SK-N-SH (cell line): Measurements from ENCODE around the gene ZFYVE21. TPM values are rescaled to one million over a fixed set of nuclear protein-coding genes. Genes with fewer than 3 reads are reported as not detected.

ENCODE experiments used
- CTCF ChIA-PET: fragments of 300-600, 350-600 bp; formaldehyde crosslinking; extraction: SDS; loops from one replicate; lab custom pipeline; 2021; lab: Yijun Ruan, JAX
- POLR2A ChIA-PET: fragments of 350-600 bp; sonication (Branson Sonifier 250); formaldehyde crosslinking; extraction: SDS; loops from one replicate; lab custom pipeline; 2020; ENCODE audit warnings: antibody characterized with exemption, inconsistent platforms; lab: Yijun Ruan, JAX
- DNase-seq: peaks from one replicate; pipeline ENCODE4 v3.0.0; 2012
- H2AFZ ChIP-seq: fragments of 200-600 bp; sonication (generic); 2 replicates; pipeline ENCODE4 v1.8.1; 2016; ENCODE audit warnings: antibody characterized with exemption, mild to moderate bottlenecking, low read depth
- H3F3A ChIP-seq: fragments of 200-600 bp; sonication (generic); replicated peaks from 2 replicates; pipeline ENCODE3; 2016; ENCODE audit warnings: antibody characterized with exemption, mild to moderate bottlenecking; ENCODE audit not compliant: insufficient read depth
- H3K27ac ChIP-seq, 2 experiments: fragments of 200-500 bp in 1 of 2; fragments of 200-600 bp in 1 of 2; sonication (Bioruptor generic) in 1 of 2; sonication (generic), shearing (Covaris generic) in 1 of 2; 2 replicates each; pipeline versions ENCODE4 v1.5.1 to v1.6.1; 2014 to 2016; ENCODE audit warnings: low read depth in 2 of 2, inconsistent platforms in 1 of 2, low read length in 1 of 2, mild to moderate bottlenecking in 1 of 2, mixed read lengths in 1 of 2
- H3K27me3 ChIP-seq: fragments of 200-600 bp; sonication (generic), shearing (Covaris generic); 2 replicates; pipeline ENCODE4 v1.6.1; 2016; ENCODE audit warnings: mixed run types; ENCODE audit not compliant: insufficient read depth
- H3K36me3 ChIP-seq, 2 experiments: fragments of 200-500 bp in 1 of 2; fragments of 200-600 bp in 1 of 2; sonication (Bioruptor generic) in 1 of 2; sonication (generic) in 1 of 2; replicated peaks in 1 of 2; 2 replicates each; pipeline versions ENCODE3 to v1.5.1; 2014 to 2016; ENCODE audit warnings: low read length in 1 of 2, mild to moderate bottlenecking in 1 of 2; ENCODE audit not compliant: insufficient read depth in 2 of 2, control insufficient read depth in 1 of 2
- H3K4me1 ChIP-seq, 2 experiments: fragments of 200-500 bp in 1 of 2; fragments of 200-600 bp in 1 of 2; sonication (Bioruptor generic) in 1 of 2; sonication (generic), shearing (Covaris generic) in 1 of 2; 2 replicates each; pipeline versions ENCODE4 v1.5.1 to v1.6.1; 2014 to 2016; ENCODE audit warnings: low read depth in 1 of 2, low read length in 1 of 2, mixed run types in 1 of 2; ENCODE audit not compliant: insufficient read depth in 2 of 2, control insufficient read depth in 1 of 2
- H3K4me2 ChIP-seq: fragments of 200-600 bp; sonication (generic), shearing (Covaris generic); 2 replicates; pipeline ENCODE4 v1.6.1; 2017; ENCODE audit warnings: mixed run types
- H3K4me3 ChIP-seq, 2 experiments: fragments of 200-500 bp in 1 of 2; fragments of 200-600 bp in 1 of 2; sonication (Bioruptor generic) in 1 of 2; sonication (generic), shearing (Covaris generic) in 1 of 2; 2 replicates each; pipeline versions ENCODE4 v1.5.1 to v1.8.1; 2014 to 2016; ENCODE audit warnings: low read depth in 2 of 2, inconsistent platforms in 1 of 2, low read length in 1 of 2, mild to moderate bottlenecking in 1 of 2, mixed read lengths in 1 of 2, moderate library complexity in 1 of 2
- H3K79me2 ChIP-seq: fragments of 200-600 bp; sonication (generic); 2 replicates; pipeline ENCODE4 v1.8.1; 2017; ENCODE audit warnings: mild to moderate bottlenecking; ENCODE audit not compliant: insufficient read depth
- H3K9ac ChIP-seq: fragments of 200-600 bp; sonication (generic); 2 replicates; pipeline ENCODE4 v1.6.1; 2017; ENCODE audit warnings: mixed run types
- H3K9me2 ChIP-seq: fragments of 200-600 bp; sonication (generic); 2 replicates; pipeline ENCODE4 v1.6.1; 2017; ENCODE audit warnings: mixed run types
- H3K9me3 ChIP-seq: fragments of 200-600 bp; sonication (generic); 2 replicates; pipeline ENCODE4 v1.6.1; 2017; ENCODE audit warnings: mixed run types, mild to moderate bottlenecking, moderate library complexity
- H4K20me1 ChIP-seq: fragments of 200-600 bp; sonication (generic); 2 replicates; pipeline ENCODE4 v1.6.1; 2017; ENCODE audit warnings: mild to moderate bottlenecking, mixed run types; ENCODE audit not compliant: insufficient read depth
- FOXJ3 ChIP-seq: sonication (generic); formaldehyde crosslinking; IDR thresholded peaks from 2 replicates; pipeline ENCODE4 v1.5.1; 2020; ENCODE audit warnings: mild to moderate bottlenecking, missing genetic modification reagents
- FOXM1 ChIP-seq: IDR thresholded peaks from 2 replicates; pipeline ENCODE4 v1.4.0; 2012; ENCODE audit warnings: low read depth, mild to moderate bottlenecking
- IRF3 ChIP-seq: fragments of 150-350 bp; IDR thresholded peaks from 2 replicates; pipeline ENCODE4 v1.6.1; 2016; ENCODE audit warnings: mild to moderate bottlenecking, low read depth, low read length
- MEF2A ChIP-seq: IDR thresholded peaks from 2 replicates; pipeline ENCODE4 v1.4.0; 2012; ENCODE audit warnings: low read depth, borderline replicate concordance
- PBX3 ChIP-seq: IDR thresholded peaks from 2 replicates; pipeline ENCODE4; 2012
- POLR2AphosphoS5 ChIP-seq: IDR thresholded peaks from 2 replicates; pipeline ENCODE4 v1.6.1; 2012; ENCODE audit warnings: low read depth, low read length
- SMC3 ChIP-seq: IDR thresholded peaks from 2 replicates; pipeline ENCODE4 v1.6.1; 2012; ENCODE audit warnings: low read depth, low read length, improper control_type of control experiment
- TAF1 ChIP-seq: IDR thresholded peaks from 2 replicates; pipeline ENCODE4 v1.6.1; 2012; ENCODE audit warnings: low read depth, mild to moderate bottlenecking, low read length, moderate library complexity, borderline replicate concordance
- YY1 ChIP-seq: IDR thresholded peaks from 2 replicates; pipeline ENCODE4 v1.4.0; 2012; ENCODE audit warnings: low read depth, mild to moderate bottlenecking
- WGBS: methylation state at CpG from one replicate; pipeline ENCODE4 v1.1.6; 2017; ENCODE audit warnings: low lambda C conversion rate; 5-methylcytosine and 5-hydroxymethylcytosine counted together
- polyA plus RNA-seq, 3 experiments: library from polyadenylated mRNA; depleted of rRNA; stranded (reverse); fragments of >200 nt; gene quantifications; 2 replicates each; pipeline ENCODE4 v1.2.3, GENCODE V29; 2012

Gene ZFYVE21
- polyA plus RNA-seq, 1 of the 3 experiments (the other 2 are of a cell fraction), result 82.1 TPM

- H3K79me2 ChIP-seq, result peaks cover 94% of the 10 kb centered on the region
- no peak overlapping the region for H3K27ac ChIP-seq
- ChIA-PET CTCF (no interaction called here), POLR2A (interaction anchor here (0.7 kb wide), 1 partner anchor 12 kb away, joined by 3 read pairs; no protein-coding TSS in a partner anchor)
- H4K20me1 ChIP-seq, result peaks cover 59% of the 10 kb centered on the region
- H3K9me3 ChIP-seq, result no peaks in the 10 kb centered on the region
- no peak overlapping the region for H3K4me2 ChIP-seq
- no peak overlapping the region for H3K9ac ChIP-seq
- peaks cover 33 to 73% of the 10 kb centered on the region in 2 experiments for H3K36me3 ChIP-seq
- no peak for DNase-seq
- H3K27me3 ChIP-seq, result no peaks in the 10 kb centered on the region
- TF ChIP-seq MEF2A (no peak), YY1 (no peak), POLR2AphosphoS5 (no peak), SMC3 (no peak), PBX3 (no peak)
- H2AFZ ChIP-seq, result no peak overlapping the region
- WGBS, result 96% methylated on average over 3 of the region's 3 CpGs
- 0 out of 4 replicates have a peak, but pooled peaks cover 0 to 9% of the 10 kb centered on the region in 2 experiments for H3K4me1 ChIP-seq
- no peak overlapping the region for H3K4me3 ChIP-seq
- peaks cover 20% of the 10 kb centered on the region for H3F3A ChIP-seq
- no peaks in the 10 kb centered on the region for H3K9me2 ChIP-seq
Observed at GRCh38 chr14:103668117-103668516, 47.5 kb upstream of the ZFYVE21 start.

DNA sequence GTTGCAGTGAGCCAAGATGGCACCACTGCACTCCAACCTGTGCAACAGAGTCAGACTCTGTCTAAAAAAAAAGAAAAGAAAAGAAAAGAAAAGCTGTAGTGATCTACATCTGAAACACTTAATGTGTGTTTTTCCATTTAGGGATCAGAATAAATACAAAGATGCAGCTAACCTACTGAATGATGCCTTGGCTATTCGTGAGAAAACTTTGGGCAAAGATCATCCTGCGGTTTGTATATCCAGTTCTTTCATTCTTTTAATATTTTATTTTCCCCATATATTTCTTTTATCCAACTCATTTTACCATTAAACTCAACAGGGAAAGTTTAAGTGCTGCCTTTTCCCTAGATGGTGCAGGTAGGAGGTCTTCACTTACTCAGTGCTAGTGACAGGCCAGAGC lies 46.2 kb upstream of the ZFYVE21 start:
- H2AFZ ChIP-seq, result no peak overlapping the region
- peaks cover 41 to 82% of the 10 kb centered on the region in 2 experiments for H3K36me3 ChIP-seq
- H3K27me3 ChIP-seq, result no peaks in the 10 kb centered on the region
- no peak overlapping the region for H3K4me3 ChIP-seq
- H3K27ac ChIP-seq, result no peak overlapping the region
- ChIA-PET CTCF (interaction anchor here (1.1 to 1.4 kb wide), 2 partner anchors 10 to 151 kb away, joined by 3 to 5 read pairs; no protein-coding TSS in a partner anchor), POLR2A (no interaction called here)
- H3K9me2 ChIP-seq, result no peaks in the 10 kb centered on the region
- H3K4me2 ChIP-seq, result no peak overlapping the region
- no peaks in the 10 kb centered on the region for H3K4me1 ChIP-seq
- H3F3A ChIP-seq, result peaks cover 11% of the 10 kb centered on the region
- H3K9ac ChIP-seq, result no peak overlapping the region
- no peaks in the 10 kb centered on the region for H3K9me3 ChIP-seq
- no peak for DNase-seq
- H3K79me2 ChIP-seq, result peaks cover 88% of the 10 kb centered on the region
- WGBS, result 96% methylated on average over 2 of the region's 2 CpGs
- peaks cover 46% of the 10 kb centered on the region for H4K20me1 ChIP-seq
- TF ChIP-seq FOXM1 (no peak), FOXJ3 (CRISPR knock-in tag) (no peak), TAF1 (no peak)
- TF ChIP-seq, all 33 proteins: peak for 0

GRCh38 chr14:103671911-103672310 lies 43.7 kb upstream of the ZFYVE21 start:
- Histone ChIP-seq H3K36me3 (peaks cover 62 to 88% of the 10 kb centered on the region in 2 experiments), H4K20me1 (peaks cover 23% of the 10 kb centered on the region), H3K4me2 (no peak overlapping the region), H3K4me3 (no peak overlapping the region), H3K4me1 (no peaks in the 10 kb centered on the region), H3K27ac (no peak overlapping the region), H3F3A (peaks cover 4% of the 10 kb centered on the region), H3K27me3 (no peaks in the 10 kb centered on the region), H3K9ac (no peak overlapping the region), H3K9me3 (no peaks in the 10 kb centered on the region), H3K9me2 (no peaks in the 10 kb centered on the region), H3K79me2 (peaks cover 70% of the 10 kb centered on the region), H2AFZ (no peak overlapping the region)
- WGBS, result 81% methylated on average over 4 of the region's 4 CpGs
- POLR2A ChIA-PET, result no interaction called here
- no peak for TF ChIP-seq IRF3
- DNase-seq, result no peak
- CTCF ChIA-PET, result no interaction called here
